Measurements from ENCODE around the gene CTSZ.

DNA sequence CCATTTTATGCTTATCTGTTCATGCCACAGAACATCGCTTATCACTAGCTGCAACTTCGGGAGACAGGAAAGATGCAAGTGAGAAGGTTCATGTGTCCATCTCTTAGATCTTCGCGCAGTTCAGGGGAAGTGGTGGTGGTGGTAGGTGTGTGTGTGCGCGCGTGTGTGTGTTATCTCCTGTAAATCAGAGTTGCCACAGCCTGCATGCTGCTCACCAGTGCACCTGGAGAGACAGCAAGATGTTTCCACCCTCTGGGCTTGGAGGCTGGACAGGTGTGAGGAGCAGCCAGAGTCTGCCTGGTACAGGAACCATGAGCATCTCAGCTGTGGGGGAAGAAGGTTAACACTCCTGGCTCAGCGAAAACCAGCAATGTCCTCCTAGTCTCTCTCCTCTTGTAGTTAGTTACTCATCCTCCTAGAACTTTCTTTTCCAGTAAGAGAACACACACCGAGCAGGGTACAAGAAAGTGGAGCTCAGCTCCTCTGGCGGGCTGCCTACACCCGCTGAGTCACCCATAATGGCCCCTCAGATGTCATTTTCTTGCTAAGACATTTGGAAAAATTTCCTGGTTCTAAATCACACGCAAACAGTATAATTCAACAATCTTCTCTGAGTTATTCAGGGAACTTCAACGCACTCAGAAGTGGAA is 7.0 kb upstream of the CTSZ start:
- TF ChIP-seq, protein P1, sequence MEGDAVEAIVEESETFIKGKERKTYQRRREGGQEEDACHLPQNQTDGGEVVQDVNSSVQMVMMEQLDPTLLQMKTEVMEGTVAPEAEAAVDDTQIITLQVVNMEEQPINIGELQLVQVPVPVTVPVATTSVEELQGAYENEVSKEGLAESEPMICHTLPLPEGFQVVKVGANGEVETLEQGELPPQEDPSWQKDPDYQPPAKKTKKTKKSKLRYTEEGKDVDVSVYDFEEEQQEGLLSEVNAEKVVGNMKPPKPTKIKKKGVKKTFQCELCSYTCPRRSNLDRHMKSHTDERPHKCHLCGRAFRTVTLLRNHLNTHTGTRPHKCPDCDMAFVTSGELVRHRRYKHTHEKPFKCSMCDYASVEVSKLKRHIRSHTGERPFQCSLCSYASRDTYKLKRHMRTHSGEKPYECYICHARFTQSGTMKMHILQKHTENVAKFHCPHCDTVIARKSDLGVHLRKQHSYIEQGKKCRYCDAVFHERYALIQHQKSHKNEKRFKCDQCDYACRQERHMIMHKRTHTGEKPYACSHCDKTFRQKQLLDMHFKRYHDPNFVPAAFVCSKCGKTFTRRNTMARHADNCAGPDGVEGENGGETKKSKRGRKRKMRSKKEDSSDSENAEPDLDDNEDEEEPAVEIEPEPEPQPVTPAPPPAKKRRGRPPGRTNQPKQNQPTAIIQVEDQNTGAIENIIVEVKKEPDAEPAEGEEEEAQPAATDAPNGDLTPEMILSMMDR (IDR thresholded peaks at IDR 0.05): no peak
- no peak for TF ChIP-seq EZH2 (IDR thresholded peaks at IDR 0.05)
- TF ChIP-seq EZH2phosphoT487 (IDR thresholded peaks at IDR 0.05): no peak
